GM20000 (cell line): Measurements from ENCODE around the gene ZBTB7B.
"Not testable (repeated sequence)": the region's sequence is repeated elsewhere in the genome, so short reads cannot be mapped to it uniquely, and the experiment has no call there.

Source experiments
- DNase-seq: peaks from one replicate; pipeline ENCODE4 v3.0.0; 2012; ENCODE audit warnings: low spot score
- CTCF ChIP-seq: IDR thresholded peaks from 2 replicates; pipeline ENCODE4 v1.5.1; 2012; ENCODE audit warnings: mild to moderate bottlenecking, control low read depth; ENCODE audit errors: extremely low read depth, missing control alignments

ZBTB7B gene

GRCh38 chr1:154992721-154993571 lies 9.7 kb upstream of the ZBTB7B start:
- DNase-seq: no peak
- TF ChIP-seq CTCF: no peak

GRCh38 chr1:154993572-154994268 lies 8.9 kb upstream of the ZBTB7B start, which contains the start of gene LENEP:
Gene LENEP (plus strand): TSS chr1:154993586. CDS start chr1:154993608, 22 bp downstream.
- no peak for DNase-seq
- no peak for TF ChIP-seq CTCF

- DNase-seq: no peak
- TF ChIP-seq CTCF: no peak
These were observed 8.4 kb upstream of the ZBTB7B start for GRCh38 chr1:154994269-154994587.

GRCh38 chr1:154994591-154994990 lies 8.0 kb upstream of the ZBTB7B start:
- DNase-seq: no peak

GRCh38 chr1:154995301-154995983 lies 7.2 kb upstream of the ZBTB7B start:
- DNase-seq: not testable (repeated sequence)

More at GRCh38 chr1:154994591-154994990, 8.0 kb upstream of the ZBTB7B start:
- no peak for TF ChIP-seq CTCF

GRCh38 chr1:154996966-154997701 lies 5.5 kb upstream of the ZBTB7B start:
- no peak for DNase-seq

More at GRCh38 chr1:154996966-154997701, 5.5 kb upstream of the ZBTB7B start:
- TF ChIP-seq CTCF: no peak
